Activated T-helper 1 cell treated with anti-CD3 and anti-CD28 coated beads, Interleukin-2, amount 50 U/mL, for 16 hours (primary cell): ENCODE results near the gene TERT.
"Not testable (repeated sequence)": the region's sequence is repeated elsewhere in the genome, so short reads cannot be mapped to it uniquely, and the experiment has no call there.

Experiments used
- DNase-seq, 2 donors: peaks; one replicate each; pipeline ENCODE4 v3.0.0-alpha.2; 2020; ENCODE audit warnings: low read depth in 1 of 2, low spot score in 1 of 2

Gene TERT

GRCh38 chr5:1243487-1244130, 51.3 kb downstream of the TERT start:
- no peak for DNase-seq

GRCh38 chr5:1242733-1243486, 52.0 kb downstream of the TERT start:
- DNase-seq = no peak

GRCh38 chr5:1241509-1242080, 53.3 kb downstream of the TERT start:
- no peak for DNase-seq

GRCh38 chr5:1240496-1241260, 54.2 kb downstream of the TERT start:
- no peak for DNase-seq

- DNase-seq = no peak
Measured at GRCh38 chr5:1239505-1240251, 55.2 kb downstream of the TERT start.

GRCh38 chr5:1235838-1236237, 59.0 kb downstream of the TERT start:
- DNase-seq = no peak

GRCh38 chr5:1235379-1235778, 59.5 kb downstream of the TERT start:
- DNase-seq = no peak

GRCh38 chr5:1232780-1233179, 62.1 kb downstream of the TERT start:
- DNase-seq = no peak

- DNase-seq = no peak
Measured at GRCh38 chr5:1231354-1231905, 63.4 kb downstream of the TERT start.

GRCh38 chr5:1230551-1230950, 64.3 kb downstream of the TERT start:
- DNase-seq = no peak

GRCh38 chr5:1229822-1230221, 65.0 kb downstream of the TERT start:
- DNase-seq = no peak

- DNase-seq = not testable (repeated sequence)
Measured at GRCh38 chr5:1229023-1229422, 65.8 kb downstream of the TERT start.

GRCh38 chr5:1228120-1228519, 66.7 kb downstream of the TERT start:
- no peak for DNase-seq

- DNase-seq = no peak
Measured at GRCh38 chr5:1227667-1228066, 67.2 kb downstream of the TERT start.

GRCh38 chr5:1226839-1227581, 67.9 kb downstream of the TERT start:
- DNase-seq = no peak

GRCh38 chr5:1226231-1226630, 68.6 kb downstream of the TERT start:
- no peak for DNase-seq

- no peak for DNase-seq
Measured at GRCh38 chr5:1225081-1225480, 69.8 kb downstream of the TERT start, which contains the start of gene SLC6A18. TSS of gene SLC6A18 (plus strand) at chr5:1225381. CDS start at chr5:1225478, 97 bp downstream.

GRCh38 chr5:1224631-1225030, 70.2 kb downstream of the TERT start:
- no peak for DNase-seq

GRCh38 chr5:1223278-1223670, 71.6 kb downstream of the TERT start:
- DNase-seq = no peak
